ENCODE data around the gene IQCN. TPM values are rescaled to one million over a fixed set of nuclear protein-coding genes. Genes with fewer than 3 reads are reported as not detected.

Gene IQCN
- total and polyA plus RNA-seq, 2 experiments from 2014 or later: 0.35 TPM; not detected in 1

GRCh38 chr19:18284712-18285360 is 10.6 kb upstream of the IQCN start:
- no peak overlapping the region for H2AFZ ChIP-seq
- TF ChIP-seq POLR2AphosphoS5 (IDR thresholded peaks at IDR 0.05; ENCODE audit: low read depth): no peak
- peaks cover 35% of the 10 kb centered on the region for H3K4me1 ChIP-seq (ENCODE audit: insufficient read depth)
- DNase-seq (ENCODE audit: low spot score): no peak
- no peak overlapping the region for H3K4me3 ChIP-seq
- H4K20me1 ChIP-seq (replicated peaks; ENCODE audit: insufficient read depth): no peaks in the 10 kb centered on the region
- Mint-ChIP-seq H3K9me3 (no peaks in the 10 kb centered on the region), H3K4me1 (peaks cover 20% of the 10 kb centered on the region), H3K4me3 (no peak overlapping the region), H3K27ac (no peak overlapping the region), H3K27me3 (ENCODE audit: insufficient read depth, low read depth, poor library complexity) (peaks cover 24% of the 10 kb centered on the region), H3K36me3 (ENCODE audit: low read depth) (peaks cover 3% of the 10 kb centered on the region; the same call in 2 of the 3 replicates)
- peaks cover 9% of the 10 kb centered on the region for H3K27me3 ChIP-seq (ENCODE audit: insufficient read depth)
- peaks cover 15% of the 10 kb centered on the region for H3F3A ChIP-seq (replicated peaks; ENCODE audit: low read depth)
- H3K36me3 ChIP-seq (ENCODE audit: insufficient read depth): no peaks in the 10 kb centered on the region
- H3K9me2 ChIP-seq (ENCODE audit: insufficient read depth): no peaks in the 10 kb centered on the region
- H3K27ac ChIP-seq (ENCODE audit: low read depth): no peak overlapping the region
- no peak overlapping the region for H3K4me2 ChIP-seq
- H3K79me2 ChIP-seq (replicated peaks; ENCODE audit: insufficient read depth): 0 out of 2 replicates have a peak, but pooled peaks cover 5% of the 10 kb centered on the region
- no peak for ATAC-seq

GRCh38 chr19:18283338-18283737 is 9.1 kb upstream of the IQCN start:
- Histone ChIP-seq H2AFZ (no peak overlapping the region), H3K4me3 (no peak overlapping the region), H3K4me1 (ENCODE audit: insufficient read depth) (peaks cover 32% of the 10 kb centered on the region), H3F3A (replicated peaks; ENCODE audit: low read depth) (peaks cover 22% of the 10 kb centered on the region), H3K36me3 (ENCODE audit: insufficient read depth) (peaks cover 5% of the 10 kb centered on the region; the same call in 1 of the 2 replicates), H3K79me2 (replicated peaks; ENCODE audit: insufficient read depth) (peaks cover 15% of the 10 kb centered on the region), H3K9me2 (ENCODE audit: insufficient read depth) (no peaks in the 10 kb centered on the region), H3K27me3 (ENCODE audit: insufficient read depth) (peaks cover 9% of the 10 kb centered on the region), H3K4me2 (no peak overlapping the region), H3K27ac (ENCODE audit: low read depth) (0 out of 2 replicates have a peak overlapping the region, but pooled peaks have one; percentile 100), H4K20me1 (replicated peaks; ENCODE audit: insufficient read depth) (peaks cover 9% of the 10 kb centered on the region)
- H3K27ac Mint-ChIP-seq: no peak overlapping the region
- TF ChIP-seq REST (IDR thresholded peaks at IDR 0.05; ENCODE audit: unreplicated experiment) (no peak), POLR2AphosphoS5 (IDR thresholded peaks at IDR 0.05; ENCODE audit: low read depth) (no peak)
- no peak for ATAC-seq
- H3K4me3 Mint-ChIP-seq: no peak overlapping the region
- H3K4me1 Mint-ChIP-seq: peaks cover 26% of the 10 kb centered on the region; the same call in 2 of the 3 replicates
- no peak for DNase-seq (ENCODE audit: low spot score)
- no peaks in the 10 kb centered on the region for H3K9me3 Mint-ChIP-seq
- H3K27me3 Mint-ChIP-seq (ENCODE audit: insufficient read depth, low read depth, poor library complexity): peaks cover 24% of the 10 kb centered on the region
- H3K36me3 Mint-ChIP-seq (ENCODE audit: low read depth): peaks cover 18% of the 10 kb centered on the region

DNA sequence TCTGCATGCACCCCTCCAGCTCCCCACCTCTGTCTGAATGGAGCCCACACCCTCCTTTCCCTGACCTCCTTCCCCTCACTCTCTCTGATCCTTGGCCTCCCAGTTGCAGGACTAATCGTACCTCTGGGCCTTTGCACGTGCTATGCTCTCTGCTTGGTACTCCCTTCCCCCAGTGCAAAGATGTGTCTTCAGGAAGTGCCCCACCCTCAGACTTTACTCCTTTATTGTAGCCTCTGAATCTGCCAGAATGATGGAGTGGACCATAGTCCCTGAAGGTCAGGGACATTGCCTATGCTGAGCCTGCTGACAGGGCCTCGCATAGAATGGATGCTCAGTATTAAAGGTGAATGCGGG is 8.5 kb upstream of the IQCN start:
- no peak for ATAC-seq
- Histone ChIP-seq H3K79me2 (replicated peaks; ENCODE audit: insufficient read depth) (peaks cover 21% of the 10 kb centered on the region), H2AFZ (no peak overlapping the region), H3K4me1 (ENCODE audit: insufficient read depth) (peaks cover 32% of the 10 kb centered on the region), H3K9me2 (ENCODE audit: insufficient read depth) (no peaks in the 10 kb centered on the region), H3K4me3 (peak overlapping the region; percentile 72), H3K27me3 (ENCODE audit: insufficient read depth) (peaks cover 9% of the 10 kb centered on the region), H3K36me3 (ENCODE audit: insufficient read depth) (peaks cover 5% of the 10 kb centered on the region; the same call in 1 of the 2 replicates), H3K4me2 (peak overlapping the region; percentile 87), H3K27ac (ENCODE audit: low read depth) (peak overlapping the region; percentile 100), H4K20me1 (replicated peaks; ENCODE audit: insufficient read depth) (peaks cover 13% of the 10 kb centered on the region), H3F3A (replicated peaks; ENCODE audit: low read depth) (peaks cover 24% of the 10 kb centered on the region)
- Mint-ChIP-seq H3K9me3 (no peaks in the 10 kb centered on the region), H3K4me3 (peak overlapping the region; percentile 78), H3K4me1 (peaks cover 26% of the 10 kb centered on the region; the same call in 2 of the 3 replicates), H3K27me3 (ENCODE audit: insufficient read depth, low read depth, poor library complexity) (peaks cover 24% of the 10 kb centered on the region), H3K27ac (peak overlapping the region; percentile 98), H3K36me3 (ENCODE audit: low read depth) (peaks cover 23% of the 10 kb centered on the region)
- no peak for DNase-seq (ENCODE audit: low spot score)
- TF ChIP-seq POLR2AphosphoS5 (IDR thresholded peaks at IDR 0.05; ENCODE audit: low read depth) (no peak), EZH2 (IDR thresholded peaks at IDR 0.05; ENCODE audit: low read depth, unreplicated experiment) (no peak), NANOG (IDR thresholded peaks at IDR 0.05; ENCODE audit: borderline replicate concordance) (no peak), JUNB (IDR thresholded peaks at IDR 0.05; ENCODE audit: unreplicated experiment) (no peak), ZNF331 (CRISPR knock-in tag; IDR thresholded peaks at IDR 0.05; ENCODE audit: low read depth) (no peak), STAT1 (IDR thresholded peaks at IDR 0.05; ENCODE audit: unreplicated experiment) (no peak)
